Posterior cingulate gyrus (tissue), 11 donors: ENCODE results near the gene C9orf78.

Experiments
- DNase-seq, 10 donors: peaks; one replicate each; pipeline versions ENCODE4 v3.0.0 to v3.0.0-alpha.2; 2020 to 2021; ENCODE audit warnings: mixed read lengths in 3 of 10
- intact Hi-C: fragments of 100-400 bp; cut with DNase I; formaldehyde crosslinking; loops from one replicate; pipeline ENCODE4 v1.15.1; 2023

The C9orf78 gene

DNA sequence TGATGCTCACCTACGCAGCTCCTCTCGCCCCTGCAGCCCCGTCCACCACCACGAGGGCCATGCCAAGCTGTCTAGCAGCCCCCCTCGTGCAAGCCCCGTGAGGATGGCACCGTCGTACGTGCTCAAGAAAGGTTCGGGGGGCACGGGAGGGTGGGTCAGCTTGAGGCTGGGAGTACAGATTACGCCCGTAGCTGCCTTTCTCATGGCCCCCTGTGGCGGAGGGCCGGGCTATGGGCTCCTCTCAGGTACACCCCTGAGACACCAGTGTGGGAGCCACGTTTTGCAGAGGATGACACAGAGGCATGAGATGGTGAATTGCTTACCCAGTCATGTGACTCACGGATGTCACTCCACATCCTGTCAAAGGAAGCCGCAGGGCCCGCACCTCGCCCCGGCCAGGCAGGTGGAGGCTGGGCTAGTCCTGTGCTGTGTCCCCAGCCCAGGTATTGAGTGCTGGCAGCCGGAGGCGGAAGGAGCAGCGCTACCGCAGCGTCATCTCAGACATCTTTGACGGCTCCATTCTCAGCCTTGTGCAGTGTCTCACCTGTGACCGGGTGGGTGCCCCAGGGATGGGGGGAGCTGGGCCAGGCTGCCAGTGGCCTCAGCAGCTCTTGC lies 33.9 kb upstream of the C9orf78 start:
- intact Hi-C loops: no loop called here
- DNase-seq: peak in 2 of 10 donors; percentile 78 to 83

DNA sequence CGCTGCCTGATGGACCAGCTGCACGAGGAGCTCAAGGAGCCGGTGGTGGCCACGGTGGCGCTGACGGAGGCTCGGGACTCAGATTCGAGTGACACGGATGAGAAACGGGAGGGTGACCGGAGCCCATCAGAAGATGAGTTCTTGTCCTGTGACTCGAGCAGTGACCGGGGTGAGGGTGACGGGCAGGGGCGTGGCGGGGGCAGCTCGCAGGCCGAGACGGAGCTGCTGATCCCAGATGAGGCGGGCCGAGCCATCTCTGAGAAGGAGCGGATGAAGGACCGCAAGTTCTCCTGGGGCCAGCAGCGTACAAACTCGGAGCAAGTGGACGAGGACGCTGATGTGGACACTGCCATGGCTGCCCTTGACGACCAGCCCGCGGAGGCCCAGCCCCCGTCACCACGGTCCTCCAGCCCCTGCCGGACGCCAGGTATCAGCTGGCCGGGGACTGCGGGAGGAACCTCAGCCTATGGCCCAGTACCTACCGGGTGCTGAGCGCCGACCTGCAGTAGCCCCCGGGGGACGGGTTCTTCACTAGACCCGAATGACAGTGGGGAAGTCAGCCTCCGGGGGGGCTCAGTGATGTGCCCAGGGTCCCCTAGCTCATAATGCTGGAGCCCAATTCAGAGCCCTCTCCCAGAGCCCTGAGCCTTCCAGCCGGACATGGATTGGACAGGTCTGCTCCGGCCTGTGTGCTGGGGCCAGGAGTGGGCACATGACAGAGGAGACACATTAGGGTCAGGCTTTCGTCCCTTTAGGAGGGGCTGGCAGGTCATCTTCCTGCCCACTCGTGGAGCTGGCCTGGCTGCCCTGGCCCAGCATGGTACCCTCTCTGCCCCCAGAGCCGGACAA lies 33.2 kb upstream of the C9orf78 start:
- peak in 2 of 10 donors; percentile 68 to 71 for DNase-seq
- intact Hi-C loops: no loop called here

DNA sequence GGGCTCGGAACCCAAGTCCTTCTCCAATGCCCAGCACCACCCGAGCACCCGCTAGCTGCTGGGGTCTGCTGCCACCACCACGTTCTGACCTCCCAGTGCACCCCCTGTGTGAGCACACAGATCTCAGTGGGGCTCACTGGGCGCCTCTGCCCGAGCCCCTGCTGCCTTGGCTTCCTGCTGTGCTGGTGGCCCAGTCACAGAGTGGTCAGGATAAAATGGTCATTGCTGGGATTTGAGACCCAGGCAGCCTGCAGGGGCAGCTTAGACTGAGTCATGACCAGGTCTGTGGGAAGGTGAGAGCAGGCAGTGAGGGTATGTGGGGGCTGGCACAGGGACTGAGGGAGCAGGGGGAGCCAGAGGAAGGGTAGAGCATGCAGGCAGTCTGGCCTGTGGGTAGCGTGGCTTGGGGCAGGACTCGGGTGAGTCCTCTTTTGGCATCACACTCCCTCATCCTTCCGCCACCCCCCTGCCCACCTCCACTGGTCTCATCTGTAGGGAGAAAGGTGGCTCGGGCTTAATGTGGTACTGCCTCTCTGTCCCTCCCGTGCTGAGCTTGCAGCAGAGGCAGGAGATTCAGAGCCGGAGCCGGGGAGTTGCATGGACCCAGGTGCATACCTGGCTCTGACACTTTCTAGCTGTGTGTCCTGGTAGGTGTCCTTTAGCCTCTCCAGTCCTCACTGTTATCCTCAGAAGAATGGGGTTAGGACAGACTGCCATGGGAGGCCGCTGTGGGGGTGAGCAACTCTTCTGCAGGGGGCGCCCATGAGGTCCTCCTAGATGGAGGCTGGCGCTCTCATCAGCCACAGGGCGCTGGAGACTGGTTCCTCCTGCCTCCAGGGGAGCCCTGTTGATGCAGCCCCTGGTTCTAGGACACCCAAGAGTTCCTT lies 32.3 kb upstream of the C9orf78 start:
- peak in 1 of 10 donors; percentile 49 for DNase-seq

DNA sequence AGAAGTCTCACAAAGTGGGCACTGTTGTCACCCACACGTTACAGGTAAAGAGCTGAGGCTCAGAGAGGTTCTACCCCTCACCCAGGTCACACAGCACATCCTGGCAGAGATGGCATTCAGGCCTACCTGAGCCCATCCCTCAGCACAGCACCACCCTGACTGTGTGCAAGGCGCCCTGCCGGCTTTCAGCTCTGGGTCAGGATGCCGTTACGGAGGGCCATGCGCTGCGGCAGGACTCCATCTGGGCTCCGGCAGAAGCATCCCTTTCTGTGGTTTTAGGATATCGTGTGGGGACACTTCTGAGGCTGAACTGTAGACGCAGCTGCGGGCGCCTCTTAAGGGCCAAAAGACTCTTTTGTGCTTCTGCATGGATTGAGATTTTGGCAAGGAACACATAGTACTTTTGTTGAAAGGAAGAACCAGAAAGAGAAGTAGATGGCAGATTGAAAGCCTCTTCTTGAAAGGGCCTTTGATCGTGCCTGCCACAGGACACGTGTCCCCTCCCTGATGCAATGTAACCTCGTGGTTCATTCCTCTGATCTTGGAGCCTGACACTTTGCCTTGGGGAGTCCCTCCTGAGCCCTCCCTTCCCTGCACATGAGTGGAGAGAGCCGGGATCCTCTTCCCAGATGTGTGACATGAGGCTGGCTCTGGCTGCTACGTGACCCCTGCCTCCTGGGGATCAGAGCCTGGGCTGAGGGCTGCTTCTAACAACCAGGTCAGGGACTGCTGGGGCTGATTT lies 31.5 kb upstream of the C9orf78 start:
- intact Hi-C loops: no loop called here

More for the DNA sequence above, 32.3 kb upstream of the C9orf78 start:
- intact Hi-C loops: no loop called here

DNA sequence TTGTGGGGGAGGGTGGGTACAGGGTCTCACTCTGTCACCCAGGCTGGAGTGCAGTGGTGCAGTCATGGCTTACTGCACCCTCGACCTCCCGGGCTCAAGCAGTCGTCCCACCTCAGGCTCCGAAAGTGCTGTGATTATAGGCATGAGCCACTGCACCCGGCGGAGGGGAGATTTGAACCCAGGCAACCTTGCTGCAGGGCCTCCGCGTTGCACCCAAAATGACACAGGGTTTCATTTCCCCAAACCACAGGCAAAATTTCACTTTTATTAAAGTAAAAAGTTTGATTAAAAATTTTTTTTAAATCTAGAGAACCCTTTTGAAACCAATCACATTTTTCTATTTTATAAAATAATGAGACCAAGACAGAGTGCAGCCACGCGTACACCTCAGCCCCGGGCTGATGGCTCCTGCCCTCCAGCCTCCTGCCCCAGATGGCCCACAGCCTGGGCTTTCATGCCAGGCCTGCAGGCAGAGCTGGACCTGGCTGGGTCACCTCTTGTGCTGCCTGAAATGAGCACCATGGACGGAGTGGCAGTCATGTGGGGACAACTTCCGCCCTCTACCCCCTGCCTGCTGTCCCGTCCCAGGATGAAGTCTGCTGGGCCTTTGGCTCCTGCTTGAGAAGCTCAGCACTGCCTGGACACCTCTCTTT lies 30.7 kb upstream of the C9orf78 start:
- intact Hi-C loops: no loop called here
- peak in 2 of 10 donors; percentile 67 to 72 for DNase-seq

More for the DNA sequence above, 31.5 kb upstream of the C9orf78 start:
- DNase-seq: peak in 1 of 10 donors; percentile 69

DNA sequence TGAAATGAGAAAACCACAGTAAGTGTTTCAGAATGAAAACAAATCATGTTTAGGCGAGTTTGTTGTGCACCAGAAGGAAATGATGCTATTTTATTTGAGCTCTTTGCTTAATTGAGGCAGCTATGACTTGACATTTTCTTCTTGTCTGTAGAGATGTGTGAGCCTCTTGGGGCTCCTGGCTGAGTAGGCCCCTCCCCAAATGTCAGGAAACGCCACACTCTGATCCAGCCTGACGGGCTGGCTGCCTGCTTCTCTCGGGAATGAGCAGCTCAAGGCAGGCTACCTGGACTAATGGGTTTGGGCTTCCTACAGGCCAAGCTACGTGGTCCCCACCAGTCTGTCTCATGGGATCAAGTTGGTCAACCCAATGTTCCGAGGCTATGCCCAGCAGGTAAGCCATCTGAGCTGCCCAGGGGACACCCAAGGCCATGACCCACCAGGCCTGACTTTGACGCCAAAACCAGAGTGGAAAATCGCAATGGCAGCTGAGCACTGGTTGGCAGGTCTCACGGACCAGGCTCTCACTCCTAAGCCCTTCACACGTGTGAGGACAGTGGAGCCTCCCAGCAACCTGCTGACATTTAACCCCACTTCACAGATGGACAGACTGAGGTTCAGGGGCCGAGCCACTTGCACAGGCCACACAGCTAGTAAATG lies 30.0 kb upstream of the C9orf78 start:
- intact Hi-C loops: no loop called here
- peak in 2 of 10 donors; percentile 24 to 55 for DNase-seq

DNA sequence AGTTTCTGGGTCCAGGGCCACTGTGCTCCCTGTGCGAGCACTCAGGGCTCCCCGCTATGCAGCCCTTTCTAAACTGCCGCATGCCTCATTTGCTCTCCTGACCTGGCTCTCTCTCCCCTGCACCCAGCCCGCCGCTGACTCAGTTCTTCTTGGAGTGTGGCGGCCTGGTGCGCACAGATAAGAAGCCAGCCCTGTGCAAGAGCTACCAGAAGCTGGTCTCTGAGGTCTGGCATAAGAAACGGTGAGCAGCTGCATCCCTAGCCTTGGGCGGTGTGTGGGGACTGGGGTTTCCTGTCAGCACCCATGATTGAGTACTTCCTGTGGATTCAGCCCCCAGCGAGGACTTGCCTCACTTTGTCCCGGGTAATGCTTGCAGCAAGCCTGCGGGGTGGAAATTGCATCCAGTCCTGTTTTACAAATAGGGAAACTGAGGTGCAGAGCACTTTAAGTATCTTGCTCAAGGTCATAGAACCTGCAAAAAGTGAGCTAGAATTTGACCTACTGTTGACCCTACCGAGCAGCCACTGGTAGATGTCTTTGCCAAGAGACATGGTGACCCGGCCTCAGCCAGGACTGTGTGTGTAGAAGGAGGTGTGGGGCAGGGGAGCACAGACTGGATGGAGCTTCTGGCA lies 28.1 kb upstream of the C9orf78 start:
- intact Hi-C loops: no loop called here
- DNase-seq: peak in 2 of 10 donors; percentile 34 to 38

DNA sequence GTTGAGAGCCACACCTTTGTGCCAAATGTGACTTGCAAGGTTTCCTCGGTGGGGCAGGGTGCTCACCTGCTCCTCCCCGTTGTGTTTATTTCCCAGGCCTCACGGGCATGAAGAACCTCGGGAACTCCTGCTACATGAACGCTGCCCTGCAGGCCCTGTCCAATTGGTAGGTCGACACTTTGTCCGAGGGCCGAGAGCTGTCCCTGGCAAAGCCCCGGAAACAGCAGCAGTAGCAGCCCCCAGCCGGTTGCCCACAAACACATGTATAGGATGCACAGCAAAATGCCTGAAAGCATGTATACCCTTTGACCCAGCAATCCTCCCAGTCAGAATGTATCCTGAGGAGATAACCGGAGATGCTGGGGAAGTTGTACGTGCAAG lies 26.4 kb upstream of the C9orf78 start:
- intact Hi-C loops: no loop called here
- peak in 2 of 10 donors; percentile 56 to 59 for DNase-seq

DNA sequence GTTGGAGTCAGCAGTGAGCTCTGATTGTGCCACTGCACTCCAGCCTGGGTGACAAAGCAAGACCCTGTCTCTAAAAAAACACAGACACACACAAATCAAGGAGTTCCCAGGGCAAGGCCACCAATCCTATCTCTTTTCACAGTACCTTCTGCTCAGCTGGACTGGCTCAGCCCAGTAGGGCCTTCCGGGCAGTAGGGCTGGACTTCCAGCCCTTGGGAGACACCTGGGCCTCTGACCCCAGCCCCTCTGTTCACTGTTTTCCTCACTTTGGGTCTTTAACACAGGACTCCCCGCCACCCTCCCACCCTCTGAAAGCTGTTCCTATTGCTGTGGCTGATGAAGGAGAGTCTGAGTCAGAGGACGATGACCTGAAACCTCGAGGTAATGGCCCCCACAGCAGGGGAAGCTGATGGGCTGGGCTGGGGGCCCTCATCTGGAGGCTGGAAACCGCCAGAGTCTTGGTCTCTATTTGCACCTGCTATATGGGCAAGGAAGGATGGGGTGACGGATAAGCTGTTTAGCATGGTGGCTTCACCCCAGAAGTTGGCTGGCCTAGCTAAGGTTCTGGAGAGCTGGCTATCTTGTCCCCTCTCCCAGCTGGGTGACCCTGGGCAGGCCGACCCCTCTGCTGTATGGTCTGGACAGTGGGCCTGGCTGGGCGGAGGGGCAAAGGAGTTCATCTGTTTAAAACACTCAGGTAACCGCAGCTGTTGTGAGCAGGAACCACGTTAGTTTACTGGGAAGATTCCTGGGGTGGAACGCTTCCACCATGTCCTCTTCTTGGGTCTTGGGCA lies 25.8 kb upstream of the C9orf78 start:
- intact Hi-C loops: no loop called here
- DNase-seq: peak in 2 of 10 donors; percentile 24 to 55

DNA sequence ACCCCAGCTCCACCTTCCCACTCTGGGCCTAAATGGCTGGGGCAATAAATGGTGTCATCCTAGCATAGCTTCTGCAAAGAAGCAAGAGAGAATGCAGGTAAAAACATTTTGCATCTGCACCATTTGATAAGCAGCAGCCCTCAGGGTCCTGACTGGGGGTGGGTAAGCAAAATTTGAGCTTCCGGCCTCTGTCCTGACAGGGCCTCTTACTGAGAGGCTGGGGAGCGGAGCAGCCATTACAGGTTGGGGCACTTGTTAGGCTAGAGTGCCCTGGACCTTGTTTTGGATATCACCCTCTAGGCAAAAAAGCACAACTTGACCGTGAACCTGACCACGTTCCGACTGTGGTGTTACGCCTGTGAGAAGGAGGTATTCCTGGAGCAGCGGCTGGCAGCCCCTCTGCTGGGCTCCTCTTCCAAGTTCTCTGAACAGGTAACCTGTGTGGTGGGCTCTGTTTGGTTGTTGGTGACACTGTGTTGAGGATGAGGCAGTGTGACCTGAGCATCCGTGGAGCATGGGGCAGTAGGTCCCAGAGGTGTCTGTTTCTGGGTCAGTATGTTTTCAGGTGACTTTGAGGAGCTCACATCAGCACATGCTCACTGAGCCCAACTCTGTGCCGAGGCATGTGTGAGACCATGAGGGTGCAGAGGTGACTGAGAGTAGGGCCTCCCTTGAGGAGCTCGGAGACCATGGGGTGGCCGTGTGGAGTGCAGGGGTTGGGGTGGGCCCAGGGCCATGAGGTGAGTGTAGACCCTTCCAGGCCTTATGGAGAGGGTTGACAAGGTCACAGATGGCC lies 23.3 kb upstream of the C9orf78 start:
- peak in 2 of 10 donors; percentile 62 to 67 for DNase-seq
- intact Hi-C loops: no loop called here

DNA sequence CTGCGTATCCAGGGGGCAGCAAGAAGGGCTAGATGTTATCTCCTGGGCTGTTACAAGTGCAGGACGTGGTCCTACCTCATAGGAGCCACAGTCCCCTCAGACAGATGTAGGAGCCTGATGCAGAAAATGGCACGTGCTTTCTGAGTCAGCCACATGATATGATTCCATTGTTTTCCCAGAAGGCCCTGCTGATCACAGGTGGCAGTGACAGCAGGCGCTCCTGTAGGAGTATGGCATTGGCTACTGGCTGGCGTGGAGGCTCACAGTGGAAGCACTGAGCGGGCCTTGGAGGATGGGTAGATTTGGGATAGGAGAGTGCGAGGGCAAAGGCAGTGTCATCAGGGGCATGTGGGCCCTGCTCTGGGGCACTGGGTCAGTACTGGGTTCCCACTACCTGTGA lies 22.1 kb upstream of the C9orf78 start:
- peak in 1 of 10 donors; percentile 62 for DNase-seq
- intact Hi-C loops: no loop called here

DNA sequence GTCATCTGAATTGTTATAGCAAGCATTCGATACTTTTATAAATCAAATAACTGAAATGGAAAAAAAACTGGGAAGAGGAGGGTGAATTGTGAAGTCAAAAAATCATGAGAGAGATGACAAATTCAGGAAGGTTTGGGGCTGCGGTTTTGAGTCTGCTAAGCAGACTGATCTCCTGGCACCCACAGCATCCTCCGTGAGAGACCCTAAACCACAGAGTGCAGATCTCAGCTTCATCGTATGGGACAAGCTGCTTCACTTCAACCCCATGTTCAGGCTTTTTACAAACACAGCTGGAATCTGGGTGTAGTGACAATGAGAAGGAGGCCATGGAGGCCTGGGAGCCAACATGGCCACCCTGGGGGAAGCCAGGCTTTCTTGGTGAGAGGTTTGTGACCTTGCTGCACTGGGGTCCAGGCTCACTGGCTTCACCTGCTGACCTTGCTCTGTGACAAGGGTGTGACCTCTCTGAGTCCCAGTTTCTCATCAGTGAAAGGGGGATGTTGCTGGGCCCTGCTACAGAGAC lies 19.6 kb upstream of the C9orf78 start:
- peak in 2 of 10 donors; percentile 34 to 38 for DNase-seq
- intact Hi-C loops: no loop called here

DNA sequence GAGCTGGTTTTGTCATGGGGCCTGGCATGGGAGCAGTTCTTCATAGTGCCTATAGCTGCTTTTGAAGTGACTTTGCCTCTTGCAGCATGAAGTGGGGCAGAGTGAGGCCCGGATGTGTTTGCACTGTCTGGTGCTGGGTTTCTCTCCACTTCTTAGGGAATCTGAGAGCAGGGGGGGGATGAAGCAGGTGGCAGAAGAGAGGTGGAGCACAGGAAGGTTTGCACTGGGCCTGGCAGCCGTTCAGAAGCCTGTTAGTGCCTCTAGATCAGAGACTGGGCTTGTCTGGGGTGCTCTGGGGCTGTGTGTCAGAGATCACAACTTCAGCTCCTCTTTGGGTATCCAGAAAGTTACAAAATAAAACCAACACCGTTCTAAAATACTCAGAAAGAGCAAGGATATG lies 18.5 kb upstream of the C9orf78 start:
- intact Hi-C loops: no loop called here
- DNase-seq: peak in 2 of 10 donors; percentile 36 to 45

DNA sequence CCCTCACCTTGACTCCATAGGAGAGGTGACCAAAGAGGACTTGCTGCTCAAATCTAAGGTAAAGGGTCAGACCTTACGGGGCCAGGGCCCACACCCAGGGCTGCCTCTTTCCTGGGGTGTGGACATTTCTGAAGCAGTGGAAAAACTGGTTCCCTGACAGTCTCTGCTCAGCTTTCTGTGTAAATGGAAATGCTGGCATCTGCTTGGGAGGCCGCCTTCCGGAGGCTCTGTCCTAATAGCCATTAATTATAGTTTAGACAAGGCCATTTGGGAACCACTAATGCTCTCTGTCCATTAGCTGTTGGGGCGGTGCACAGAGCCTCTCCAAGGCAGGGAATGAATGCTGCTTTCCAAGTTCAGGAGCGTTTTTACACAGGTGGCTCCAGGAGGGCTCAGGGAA lies 17.5 kb upstream of the C9orf78 start:
- peak in 2 of 10 donors; percentile 20 to 42 for DNase-seq
- intact Hi-C loops: no loop called here

DNA sequence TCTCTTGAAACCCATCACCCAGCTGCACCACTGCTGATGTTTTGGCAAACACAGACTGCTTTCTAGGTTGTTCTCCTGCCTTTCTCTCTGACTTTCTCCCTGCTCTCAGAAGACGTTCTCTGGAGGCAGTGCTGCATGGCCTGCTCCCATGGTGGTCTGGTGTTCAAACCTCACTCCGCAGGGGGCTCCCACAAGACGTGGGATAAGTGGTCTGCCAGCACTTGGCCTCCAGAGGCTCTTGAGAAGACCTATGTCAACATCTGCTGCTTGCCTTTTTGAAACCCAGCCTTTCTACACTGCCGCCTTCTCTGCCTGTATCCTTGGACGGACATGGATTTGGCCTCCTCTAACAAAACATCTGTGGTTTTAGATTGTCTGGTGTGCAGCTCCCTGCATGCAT lies 16.7 kb upstream of the C9orf78 start:
- intact Hi-C loops: no loop called here
- peak in 1 of 10 donors; percentile 9 for DNase-seq

DNA sequence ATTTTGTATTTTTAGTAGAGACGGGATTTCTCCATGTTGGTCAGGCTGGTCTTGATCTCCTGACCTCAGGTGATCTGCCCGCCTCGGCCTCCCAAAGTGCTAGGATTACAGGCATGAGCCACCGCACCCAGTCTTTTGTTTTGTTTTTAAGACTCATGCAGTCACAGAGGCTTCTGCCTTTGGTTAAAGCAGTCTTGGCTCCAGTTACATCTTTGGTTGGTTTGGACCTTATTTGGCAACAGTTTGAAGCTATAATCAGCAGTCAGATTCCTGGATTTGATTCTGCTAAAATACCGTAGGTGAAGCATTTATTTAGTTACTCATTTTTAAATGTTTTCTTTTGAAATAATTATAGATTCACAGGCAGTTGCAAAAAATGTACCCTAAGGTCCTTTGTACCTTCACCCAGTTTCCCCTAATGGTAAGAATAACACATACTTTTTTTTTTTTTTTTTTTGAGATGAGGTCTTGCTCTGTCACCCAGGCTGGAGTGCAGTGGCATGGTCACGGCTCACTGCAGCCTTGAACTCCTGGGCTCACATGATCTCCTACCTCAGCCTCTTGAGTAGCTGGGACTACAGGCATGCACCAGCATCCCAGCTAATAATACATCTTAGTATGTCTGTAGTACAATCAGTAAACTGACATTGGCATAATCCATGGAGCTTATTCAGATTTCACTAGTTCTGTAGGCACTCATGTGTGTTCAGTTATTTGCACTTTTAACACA lies 15.9 kb upstream of the C9orf78 start:
- intact Hi-C loops: no loop called here
- peak in 1 of 10 donors; percentile 48 for DNase-seq
